T-helper 1 cell (primary cell): ENCODE results near the gene MYO9A.

Source experiments
- DNase-seq, 5 donors: peaks; one replicate each; pipeline ENCODE4 v3.0.0-alpha.2; 2012 to 2020

Gene MYO9A

GRCh38 chr15:71779073-71779797, 338.7 kb downstream of the MYO9A start:
- no peak for DNase-seq

DNA sequence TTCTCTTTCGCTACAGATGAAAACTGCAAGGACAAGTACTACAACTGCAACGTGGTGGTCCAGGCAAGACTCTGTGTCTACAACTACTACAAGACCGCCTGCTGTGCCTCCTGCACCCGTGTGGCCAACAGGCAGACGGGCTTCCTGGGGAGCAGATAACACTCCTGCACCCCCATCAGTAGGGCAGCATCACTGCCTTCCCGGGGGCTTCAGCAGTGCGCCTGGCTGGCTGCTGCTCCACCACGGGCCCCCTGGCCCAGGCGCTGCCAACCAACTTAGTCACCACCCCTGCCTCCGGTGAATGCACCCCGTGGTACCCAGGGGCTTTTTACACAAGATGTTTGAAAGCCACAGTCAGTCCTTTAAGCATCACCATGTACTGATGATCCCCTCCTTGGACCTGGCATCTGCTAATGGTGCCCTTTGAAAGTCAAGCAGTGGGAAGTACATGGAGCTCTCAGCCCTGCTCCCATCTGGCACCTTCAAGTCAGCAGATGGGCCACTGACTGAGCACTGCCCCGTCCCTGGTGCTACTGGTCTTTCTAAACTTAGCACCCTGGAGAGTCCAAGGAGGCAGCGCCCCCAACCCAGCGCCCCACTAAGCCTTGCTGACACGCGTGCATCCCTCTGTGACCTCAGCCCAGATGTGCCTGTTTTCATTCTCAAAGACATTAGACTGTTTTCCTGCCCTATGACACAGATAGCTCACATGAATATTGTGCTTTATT, 340.6 kb downstream of the MYO9A start:
- DNase-seq, result no peak

GRCh38 chr15:71776304-71776703, 341.6 kb downstream of the MYO9A start:
- no peak for DNase-seq

DNA sequence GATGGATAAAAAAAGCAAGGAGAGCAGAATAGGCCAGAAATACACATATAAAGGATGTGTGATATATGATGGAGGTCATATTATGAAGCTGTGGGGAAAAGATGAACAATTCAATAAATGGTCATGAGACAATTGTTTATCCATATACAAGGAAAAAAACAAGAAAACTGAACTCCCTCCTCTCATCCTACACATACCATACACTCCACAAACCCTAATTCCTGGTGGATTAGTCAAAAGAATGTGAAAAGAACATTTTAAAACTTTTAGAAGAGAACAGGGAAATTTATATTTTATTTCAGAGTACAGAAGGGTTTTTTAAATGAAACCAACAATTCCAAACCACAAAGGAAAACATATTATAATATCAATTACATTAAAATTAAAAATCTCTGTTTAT, 342.1 kb downstream of the MYO9A start:
- no peak for DNase-seq

DNA sequence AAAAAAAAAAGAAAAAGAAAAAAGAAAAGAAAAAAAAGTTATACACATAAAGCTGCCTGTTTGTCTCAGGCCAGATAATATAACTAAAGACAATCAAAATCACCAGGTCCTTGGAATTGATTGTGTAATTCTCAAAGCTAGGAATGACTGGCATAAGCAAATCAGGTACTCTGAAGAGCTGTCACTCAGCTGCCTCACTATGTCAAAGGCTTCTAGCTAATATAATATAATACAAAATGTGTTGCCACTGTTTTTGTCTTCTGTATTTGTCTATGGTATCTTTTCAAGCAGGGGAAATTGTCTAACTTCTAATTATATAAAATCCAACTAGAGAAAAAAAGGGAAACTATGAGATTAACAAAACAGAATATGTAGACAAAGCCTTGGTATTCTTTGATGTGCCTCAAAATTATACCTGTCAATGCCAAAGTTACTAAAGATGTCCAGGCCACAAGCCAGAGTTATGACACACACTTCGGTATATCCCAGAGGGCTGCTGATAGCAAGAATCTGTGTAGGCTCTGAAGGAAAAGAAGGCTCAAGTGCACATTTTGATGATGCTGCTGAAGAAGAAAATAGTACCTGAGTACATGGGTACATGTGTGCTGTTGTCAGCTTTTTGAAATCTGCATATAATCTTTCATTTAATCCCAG, 344.6 kb downstream of the MYO9A start:
- DNase-seq, result no peak
